HG02884 (cell line): ENCODE measurements around the gene AGBL1.
"Not testable (repeated sequence)": the region's sequence is repeated elsewhere in the genome, so short reads cannot be mapped to it uniquely, and the experiment has no call there.

Experiments used
- ATAC-seq: cut with Tn5 transposase; IDR thresholded peaks from one replicate; pipeline ENCODE4 v1.9.1; 2021; ENCODE audit warnings: mild to moderate bottlenecking, moderate library complexity; ENCODE audit not compliant: unreplicated experiment

Gene AGBL1

GRCh38 chr15:86493884-86494283 lies 414.2 kb downstream of the AGBL1 start:
- no peak for ATAC-seq

GRCh38 chr15:86494475-86494874 lies 414.8 kb downstream of the AGBL1 start:
- no peak for ATAC-seq

GRCh38 chr15:86502301-86502700 lies 422.6 kb downstream of the AGBL1 start:
- no peak for ATAC-seq

GRCh38 chr15:86505951-86506350 lies 426.3 kb downstream of the AGBL1 start:
- ATAC-seq: no peak

GRCh38 chr15:86506401-86506800 lies 426.7 kb downstream of the AGBL1 start:
- ATAC-seq: no peak

- no peak for ATAC-seq
Measured at GRCh38 chr15:86515625-86516024, 436.0 kb downstream of the AGBL1 start.

- no peak for ATAC-seq
Measured at GRCh38 chr15:86522721-86523120, 443.1 kb downstream of the AGBL1 start.

- ATAC-seq: no peak
Measured at GRCh38 chr15:86526938-86527690, 447.4 kb downstream of the AGBL1 start.

- not testable (repeated sequence) for ATAC-seq
Measured at GRCh38 chr15:86528094-86528493, 448.4 kb downstream of the AGBL1 start.

- no peak for ATAC-seq
Measured at GRCh38 chr15:86538141-86538540, 458.5 kb downstream of the AGBL1 start.

GRCh38 chr15:86540840-86541467 lies 461.3 kb downstream of the AGBL1 start:
- no peak for ATAC-seq

GRCh38 chr15:86541540-86541939 lies 461.9 kb downstream of the AGBL1 start:
- ATAC-seq: no peak

GRCh38 chr15:86550075-86550474 lies 470.4 kb downstream of the AGBL1 start:
- ATAC-seq: no peak

- ATAC-seq: no peak
Measured at GRCh38 chr15:86553108-86553507, 473.4 kb downstream of the AGBL1 start.

GRCh38 chr15:86555098-86555497 lies 475.4 kb downstream of the AGBL1 start:
- no peak for ATAC-seq

GRCh38 chr15:86555939-86556338 lies 476.3 kb downstream of the AGBL1 start:
- no peak for ATAC-seq

- ATAC-seq: no peak
Measured at GRCh38 chr15:86556396-86557017, 476.8 kb downstream of the AGBL1 start.

- ATAC-seq: no peak
Measured at GRCh38 chr15:86557018-86557550, 477.4 kb downstream of the AGBL1 start.

GRCh38 chr15:86558252-86558651 lies 478.6 kb downstream of the AGBL1 start:
- no peak for ATAC-seq

GRCh38 chr15:86558686-86559085 lies 479.0 kb downstream of the AGBL1 start:
- no peak for ATAC-seq

- no peak for ATAC-seq
Measured at GRCh38 chr15:86568378-86568777, 488.7 kb downstream of the AGBL1 start.

GRCh38 chr15:86570738-86571137 lies 491.1 kb downstream of the AGBL1 start:
- ATAC-seq: no peak
